ENCODE results near the gene CLPSL1.

CLPSL1 gene

DNA sequence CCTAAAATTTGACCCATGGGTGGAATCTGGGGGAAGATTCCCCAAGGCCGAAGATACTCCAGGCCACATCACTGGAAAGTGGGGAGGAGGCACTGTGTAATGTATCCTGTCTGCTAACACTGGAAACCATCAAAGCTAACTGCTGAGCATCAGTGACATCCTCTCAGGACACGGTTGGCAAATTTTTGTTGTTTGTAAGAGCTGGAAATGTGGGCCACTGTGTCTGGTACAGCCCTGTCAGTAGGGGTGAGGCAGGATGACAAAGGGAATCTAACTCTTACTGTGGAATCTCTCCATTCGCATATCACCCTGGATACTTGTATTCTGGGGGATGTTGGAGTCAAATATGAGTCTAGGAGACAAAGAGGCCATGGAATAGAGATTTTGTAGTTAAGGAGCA, 21.4 kb upstream of the CLPSL1 start:
- no peak for DNase-seq

DNA sequence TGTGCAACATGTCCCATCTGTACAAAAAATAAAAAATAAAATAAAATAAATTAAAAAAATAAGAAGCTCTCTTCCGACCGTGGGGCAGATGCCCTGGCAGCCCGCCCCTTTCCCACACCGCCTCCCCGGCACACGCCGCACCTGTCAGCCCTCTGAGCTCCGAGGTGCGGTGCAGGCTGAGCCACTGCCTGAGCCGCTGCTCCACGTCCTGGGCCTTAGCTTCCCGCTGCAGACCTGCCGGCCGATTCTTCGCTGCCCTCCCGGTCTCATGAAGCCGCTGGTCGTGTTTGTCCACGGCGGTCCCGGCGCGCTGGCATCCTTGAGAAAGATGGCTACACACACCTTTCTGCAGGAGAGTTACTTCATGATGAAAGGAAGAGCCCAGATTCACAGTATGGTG, 15.1 kb upstream of the CLPSL1 start:
- no peak for DNase-seq

DNA sequence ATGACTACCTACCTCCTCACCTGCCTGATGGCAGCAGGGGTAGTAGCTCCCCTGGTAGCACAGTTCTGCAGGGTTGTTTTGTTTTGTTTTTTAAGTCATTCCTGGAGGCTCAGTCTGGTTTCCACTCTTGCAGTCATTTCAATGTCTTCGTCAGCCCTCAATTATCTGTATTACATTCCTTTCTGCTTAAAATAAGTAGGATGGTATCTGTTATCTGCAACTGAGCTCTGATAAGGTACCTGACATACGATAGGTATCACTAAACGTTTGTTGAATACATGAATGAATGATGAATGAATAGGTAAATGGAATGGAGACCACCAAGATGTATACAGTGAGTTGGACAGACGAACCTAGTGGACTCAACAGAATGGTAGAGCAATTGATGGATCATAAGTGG, 11.6 kb upstream of the CLPSL1 start:
- DNase-seq, result no peak

DNA sequence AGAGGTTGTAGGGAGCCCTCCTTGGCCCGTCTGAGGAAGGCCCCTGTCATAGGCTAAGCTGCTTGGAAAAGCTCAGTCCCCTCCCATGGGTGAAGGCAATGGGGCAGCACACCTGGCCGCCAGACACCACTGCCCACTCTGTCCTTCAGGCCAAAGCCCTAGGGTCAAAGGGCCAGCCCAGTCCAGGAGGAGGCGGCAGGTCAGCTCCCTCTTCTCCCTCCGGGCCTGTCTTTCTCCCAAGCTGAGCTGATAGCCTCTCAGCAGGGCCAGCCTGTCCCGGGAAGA, 9.5 kb upstream of the CLPSL1 start:
- DNase-seq, result no peak

DNA sequence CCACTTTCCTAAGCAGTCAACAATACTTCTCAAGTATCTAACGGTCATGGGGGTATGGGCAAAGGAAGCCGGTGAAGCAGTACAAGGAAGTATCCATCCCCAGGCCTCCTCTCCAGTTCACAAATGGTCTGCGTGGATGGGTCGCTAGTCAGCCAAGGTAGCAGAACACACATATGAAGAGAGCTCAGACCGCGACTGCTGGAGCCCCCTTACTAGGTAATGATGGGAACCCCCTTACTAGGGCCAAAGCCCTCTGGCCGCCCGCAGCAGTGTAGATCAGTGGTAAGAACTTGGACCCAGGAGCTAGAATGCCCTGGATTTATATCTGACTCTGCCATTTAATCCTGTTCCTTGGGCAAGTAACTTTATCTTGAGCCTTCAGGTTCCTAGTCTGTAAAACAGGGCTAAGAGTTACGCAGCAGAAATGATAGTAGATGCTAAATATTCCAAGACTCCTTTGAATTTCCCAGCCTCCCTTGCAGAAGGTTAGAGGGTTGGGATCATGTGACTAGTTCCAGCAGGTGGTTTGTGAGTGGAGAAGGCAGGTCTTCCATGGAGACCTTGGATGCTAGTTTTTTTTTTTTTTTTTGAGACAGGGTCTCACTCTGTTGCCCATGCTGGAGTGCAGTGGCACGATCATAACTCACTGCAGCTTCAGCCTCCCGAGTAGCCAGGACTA, 6.6 kb upstream of the CLPSL1 start:
- DNase-seq, result no peak

DNA sequence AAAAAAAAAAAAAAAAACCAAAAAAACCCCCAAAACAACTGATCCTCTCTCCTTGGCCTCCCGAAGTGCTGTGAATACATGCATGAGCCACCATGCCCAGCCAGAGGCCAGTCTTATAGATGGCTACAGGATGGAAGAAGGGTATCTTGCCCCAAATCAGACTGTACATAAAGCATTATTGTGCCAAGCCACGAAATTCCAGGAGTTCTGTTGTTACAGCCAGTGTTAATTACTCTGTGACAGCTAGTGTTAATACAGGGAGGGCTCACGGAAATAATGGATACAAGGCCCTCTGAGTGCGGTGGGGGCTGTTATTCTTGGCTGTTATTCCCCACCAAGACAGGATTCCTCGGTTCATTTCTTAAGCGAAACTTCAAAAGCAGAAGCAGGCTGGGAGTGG, 5.8 kb upstream of the CLPSL1 start:
- DNase-seq, result no peak

DNA sequence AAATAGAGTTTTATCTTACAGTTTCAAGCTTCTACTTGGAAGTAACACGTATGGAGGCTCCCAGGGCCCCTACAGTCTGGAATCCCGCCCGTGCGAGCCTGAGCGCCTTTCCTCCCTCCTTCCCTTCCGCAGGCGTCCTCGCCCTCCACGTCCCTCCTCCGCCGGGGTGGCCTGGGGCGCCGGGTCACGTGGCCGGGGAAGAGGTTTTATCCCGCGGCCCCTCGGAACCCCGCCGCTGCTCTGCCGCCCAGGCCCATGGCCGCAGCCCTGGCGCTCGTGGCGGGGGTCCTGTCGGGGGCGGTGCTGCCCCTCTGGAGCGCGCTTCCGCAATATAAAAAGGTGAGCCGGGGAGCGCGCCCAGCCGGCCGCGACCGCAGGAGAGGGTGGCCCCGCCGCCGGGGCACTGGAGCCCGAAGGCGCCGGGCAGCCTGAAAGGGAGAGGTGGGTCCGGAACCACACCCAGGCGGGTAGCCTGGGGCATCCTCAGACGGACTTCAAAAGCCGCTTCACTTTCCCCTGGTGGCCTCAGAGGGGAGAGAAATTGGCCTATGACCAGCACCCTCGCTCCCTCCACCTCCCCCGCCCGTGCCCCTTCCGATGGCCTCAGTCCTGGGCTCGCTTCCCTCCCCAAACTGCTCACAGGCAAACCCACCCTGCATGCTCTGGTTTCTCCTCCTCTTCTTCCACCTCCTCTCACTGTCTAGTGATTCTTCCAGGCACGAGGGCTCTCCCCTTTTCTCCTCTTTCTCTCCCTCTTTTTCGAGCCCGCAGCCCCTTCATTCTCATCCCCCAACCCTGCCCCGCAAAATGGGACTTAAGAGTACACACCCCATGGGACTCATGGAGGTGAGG, 4.2 kb upstream of the CLPSL1 start, which contains the start of gene CLPSL2:
Gene CLPSL2 (plus strand): TSS at position 235 of the 852 bp plus-strand sequence. CDS start 21 bp downstream, at position 256.
- DNase-seq, result no peak

DNA sequence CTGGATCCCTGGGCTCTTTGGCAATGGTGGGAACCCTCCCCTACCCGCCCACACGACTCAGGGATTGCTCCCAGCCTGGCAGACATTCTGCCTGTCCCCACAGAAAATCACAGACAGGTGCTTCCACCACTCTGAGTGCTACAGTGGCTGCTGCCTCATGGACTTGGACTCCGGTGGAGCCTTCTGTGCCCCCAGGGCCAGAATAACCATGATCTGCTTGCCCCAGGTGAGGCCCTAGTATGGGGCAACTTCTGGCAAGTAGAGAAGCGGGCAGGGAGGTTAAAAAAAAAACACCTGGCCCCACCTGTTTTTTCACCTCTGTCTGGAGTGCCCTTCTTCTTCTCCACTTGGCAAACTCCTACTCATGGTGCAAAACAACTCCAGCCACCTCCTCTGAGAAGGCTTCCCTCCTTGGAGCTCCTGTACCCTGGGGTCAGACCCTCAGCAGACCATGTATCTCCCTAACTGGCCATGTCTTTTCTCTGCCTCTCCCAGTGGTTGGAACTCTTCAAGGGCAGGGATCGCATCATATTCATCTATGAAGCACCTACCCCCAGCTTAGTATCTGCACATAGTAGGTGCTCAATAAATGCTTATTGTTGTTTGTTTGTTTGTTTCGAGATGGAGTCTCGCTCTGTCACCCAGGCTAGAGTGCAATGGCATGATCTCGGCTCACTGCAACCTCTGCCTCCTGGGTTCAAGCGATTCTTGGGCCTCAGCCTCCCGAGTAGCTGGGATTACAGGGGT, 3.3 kb upstream of the CLPSL1 start:
- DNase-seq, result no peak

DNA sequence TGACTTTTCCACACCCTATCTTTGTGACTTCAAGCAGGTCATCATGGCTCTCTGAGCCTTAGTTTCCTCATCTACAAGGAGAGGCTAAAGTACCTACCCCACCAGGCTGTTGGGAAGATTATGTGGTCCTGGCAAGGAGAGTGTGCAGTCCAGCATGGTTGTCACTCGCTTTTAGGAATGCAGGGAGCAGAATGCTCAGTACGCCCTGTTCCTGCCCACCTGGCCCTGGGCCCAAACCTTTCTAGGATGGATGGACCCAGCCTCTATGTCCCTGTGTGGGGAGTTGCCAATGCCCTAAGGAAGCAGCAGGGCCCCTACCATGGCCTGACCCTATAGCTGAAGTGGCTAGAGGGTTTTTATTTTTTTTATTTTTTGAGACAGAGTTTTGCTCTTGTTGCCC, 2.4 kb upstream of the CLPSL1 start:
- no peak for DNase-seq

DNA sequence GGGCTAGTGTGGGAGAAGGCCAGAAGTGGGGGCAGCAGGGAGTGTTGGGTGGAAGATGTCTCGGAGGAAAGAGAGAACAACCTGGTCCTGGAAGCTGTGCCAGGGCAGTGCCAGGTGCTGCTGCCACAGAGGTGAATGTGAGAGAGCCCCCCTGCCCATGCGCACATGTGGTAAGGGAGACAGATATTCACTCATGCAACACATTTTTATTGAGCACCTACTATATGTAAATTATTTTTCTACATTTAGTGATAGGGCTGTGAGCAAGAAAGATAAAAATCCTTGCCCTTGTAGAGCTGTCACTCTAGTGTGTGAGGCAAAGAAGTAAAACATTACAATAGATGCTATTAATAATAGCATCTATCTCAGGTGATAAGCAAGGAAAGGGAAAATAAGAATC, 471 bp downstream of the CLPSL1 start:
- no peak for DNase-seq

DNA sequence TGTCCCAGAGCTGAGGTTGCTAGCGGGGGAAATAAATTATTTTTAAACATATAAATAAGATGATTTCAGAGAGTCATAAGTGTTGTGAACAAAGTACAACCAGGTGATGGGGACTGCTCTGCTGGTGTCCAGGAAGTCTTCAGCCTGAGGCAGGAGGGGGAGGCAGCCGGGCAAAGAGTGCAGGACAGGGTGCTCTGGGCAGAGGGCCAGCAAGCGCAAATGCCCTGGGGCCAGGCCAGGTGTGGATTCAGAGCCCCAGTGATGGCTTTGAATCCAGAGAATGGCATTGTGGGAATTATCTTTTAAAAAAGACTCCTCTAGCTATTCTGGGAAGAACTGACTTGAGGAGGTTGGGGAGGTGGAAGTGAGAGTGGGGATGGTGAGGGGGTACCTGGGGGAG, 1.6 kb downstream of the CLPSL1 start:
- DNase-seq, result no peak

DNA sequence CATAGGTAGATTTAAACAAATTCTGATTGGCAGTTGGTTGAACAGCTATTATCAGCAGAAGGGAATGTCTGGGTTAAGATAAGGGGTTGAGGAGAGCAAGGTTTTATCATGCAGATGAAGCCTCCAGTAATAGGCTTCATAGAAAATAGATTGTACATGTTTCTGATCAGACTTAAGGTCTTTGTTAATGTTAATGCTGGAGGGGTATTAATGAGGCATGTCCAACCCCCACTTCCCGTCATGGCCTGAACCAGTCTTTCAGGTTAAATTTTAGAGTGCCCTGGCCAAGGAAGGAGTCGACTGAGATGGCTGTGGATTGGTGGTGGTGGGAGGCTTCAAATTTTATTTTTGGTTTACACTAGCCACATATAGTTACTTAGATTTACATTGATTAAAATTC, 3.4 kb downstream of the CLPSL1 start:
- no peak for DNase-seq

DNA sequence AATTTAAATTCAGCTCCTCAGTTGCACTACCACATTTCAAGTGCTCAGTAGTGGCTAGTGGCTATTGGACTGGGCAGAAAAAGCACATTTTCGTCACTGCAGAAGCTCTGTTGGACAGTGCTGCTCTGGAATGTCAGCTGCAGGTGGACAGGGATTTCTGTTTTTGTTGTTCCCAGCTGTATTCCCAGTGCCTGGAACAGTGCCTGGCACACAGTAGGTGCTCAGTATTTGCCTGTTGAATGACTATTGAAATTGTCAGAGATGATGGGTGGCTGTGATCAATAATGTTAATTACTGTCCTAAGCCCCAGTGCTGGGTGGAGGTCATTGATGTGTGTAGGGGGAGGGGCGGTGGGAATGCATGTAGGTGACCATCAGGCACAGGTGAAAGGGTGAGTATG, 5.5 kb downstream of the CLPSL1 start:
- DNase-seq, result no peak

DNA sequence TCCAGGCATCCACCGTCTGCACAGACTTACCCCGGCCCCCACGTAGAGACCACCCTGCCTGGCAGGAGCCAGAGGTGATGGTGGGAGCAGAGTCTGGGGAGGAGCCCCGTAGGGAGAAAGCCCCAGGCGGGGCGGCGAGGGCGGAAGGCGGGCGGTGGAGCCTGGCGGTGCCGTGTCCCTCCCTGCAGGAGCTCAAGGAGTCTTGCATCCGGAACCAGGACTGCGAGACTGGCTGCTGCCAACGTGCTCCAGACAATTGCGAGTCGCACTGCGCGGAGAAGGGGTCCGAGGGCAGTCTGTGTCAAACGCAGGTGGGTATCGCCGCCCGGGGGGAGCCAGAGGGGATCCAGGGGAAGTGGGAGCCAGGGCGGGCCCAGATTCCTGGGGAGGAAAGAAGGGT, 6.0 kb downstream of the CLPSL1 start:
- DNase-seq, result no peak

DNA sequence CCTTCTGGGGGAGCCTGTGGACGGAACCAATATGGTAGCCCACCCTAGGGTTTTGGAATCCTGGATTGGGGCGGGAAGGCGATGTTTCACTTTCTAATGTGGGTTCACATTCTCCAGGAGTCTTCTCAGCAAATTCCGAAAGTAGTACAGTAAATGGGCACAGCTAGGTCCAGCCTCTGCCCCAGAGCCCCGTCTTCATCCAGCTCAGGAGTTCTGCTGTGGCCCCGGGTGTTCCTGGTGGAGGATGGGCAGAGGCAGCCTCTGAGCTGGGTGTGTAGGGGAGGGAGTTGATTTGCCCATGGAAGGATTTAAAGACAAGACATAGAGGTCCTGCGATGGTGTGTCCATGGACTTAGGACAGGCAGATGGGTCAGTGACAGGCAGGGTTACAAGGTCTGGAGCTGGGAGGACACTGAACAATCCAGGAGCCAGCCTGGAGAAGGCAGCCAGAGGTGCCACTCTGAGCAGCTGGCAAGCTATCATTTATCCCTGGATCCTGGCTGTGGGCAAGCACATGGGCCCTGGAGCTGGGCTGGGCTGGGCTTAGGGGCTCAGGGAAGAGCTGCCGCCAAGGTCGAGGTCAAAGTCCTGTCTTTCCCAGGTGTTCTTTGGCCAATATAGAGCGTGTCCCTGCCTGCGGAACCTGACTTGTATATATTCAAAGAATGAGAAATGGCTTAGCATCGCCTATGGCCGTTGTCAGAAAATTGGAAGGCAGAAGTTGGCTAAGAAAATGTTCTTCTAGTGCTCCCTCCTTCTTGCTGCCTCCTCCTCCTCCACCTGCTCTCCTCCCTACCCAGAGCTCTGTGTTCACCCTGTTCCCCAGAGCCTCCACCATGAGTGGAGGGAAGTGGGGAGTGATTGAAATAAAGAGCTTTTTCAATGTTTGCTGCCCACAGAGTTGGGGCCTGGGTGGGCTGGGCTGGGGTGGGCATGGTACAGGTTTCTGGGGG, 6.7 kb downstream of the CLPSL1 start:
- no peak for DNase-seq

DNA sequence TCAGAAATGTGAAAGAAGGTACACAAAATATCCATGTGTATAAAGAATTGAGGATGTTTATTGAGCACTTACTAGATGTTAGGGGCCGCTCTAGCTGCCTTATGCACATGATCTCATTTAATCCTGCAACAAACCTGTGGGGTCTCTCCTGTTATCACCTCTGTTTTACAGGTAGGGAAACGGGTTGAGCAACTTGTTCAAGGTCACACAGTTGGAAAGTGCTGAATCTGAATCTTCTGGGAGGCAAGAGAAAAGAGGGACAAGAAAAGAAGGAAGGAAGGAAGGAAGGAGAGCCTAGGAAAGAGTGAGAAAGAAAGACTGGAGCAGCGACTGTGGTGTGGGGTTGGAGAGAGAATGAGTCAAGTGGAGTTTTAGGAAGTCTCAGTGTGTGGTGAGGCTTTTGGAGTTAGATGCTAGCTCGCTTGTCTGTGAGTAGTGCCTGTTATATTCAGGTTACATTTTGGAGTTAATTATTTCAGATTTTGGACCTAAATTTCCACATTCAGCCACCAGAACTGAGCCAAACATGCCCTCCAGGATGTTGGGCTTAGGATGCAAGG, 7.7 kb downstream of the CLPSL1 start:
- no peak for DNase-seq

DNA sequence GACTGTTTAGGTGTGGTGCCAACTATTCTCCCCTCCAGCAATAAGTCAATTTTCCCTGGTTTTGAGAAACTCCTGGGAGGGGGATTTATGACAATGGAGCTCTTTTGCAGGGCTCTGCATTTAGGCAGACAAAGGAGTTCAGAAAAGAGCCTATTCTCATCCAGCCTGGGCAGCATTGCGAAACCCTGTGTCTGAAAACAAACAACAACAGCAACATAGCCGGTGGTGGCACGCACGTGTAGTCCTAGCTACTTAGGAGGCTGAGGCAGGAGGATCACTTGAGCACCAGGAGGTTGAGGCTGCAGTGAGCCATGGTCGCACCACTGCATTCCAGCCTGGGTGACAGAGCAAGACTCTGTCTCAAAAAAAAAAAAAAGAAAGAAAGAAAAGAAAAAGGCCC, 9.9 kb downstream of the CLPSL1 start:
- DNase-seq, result no peak

DNA sequence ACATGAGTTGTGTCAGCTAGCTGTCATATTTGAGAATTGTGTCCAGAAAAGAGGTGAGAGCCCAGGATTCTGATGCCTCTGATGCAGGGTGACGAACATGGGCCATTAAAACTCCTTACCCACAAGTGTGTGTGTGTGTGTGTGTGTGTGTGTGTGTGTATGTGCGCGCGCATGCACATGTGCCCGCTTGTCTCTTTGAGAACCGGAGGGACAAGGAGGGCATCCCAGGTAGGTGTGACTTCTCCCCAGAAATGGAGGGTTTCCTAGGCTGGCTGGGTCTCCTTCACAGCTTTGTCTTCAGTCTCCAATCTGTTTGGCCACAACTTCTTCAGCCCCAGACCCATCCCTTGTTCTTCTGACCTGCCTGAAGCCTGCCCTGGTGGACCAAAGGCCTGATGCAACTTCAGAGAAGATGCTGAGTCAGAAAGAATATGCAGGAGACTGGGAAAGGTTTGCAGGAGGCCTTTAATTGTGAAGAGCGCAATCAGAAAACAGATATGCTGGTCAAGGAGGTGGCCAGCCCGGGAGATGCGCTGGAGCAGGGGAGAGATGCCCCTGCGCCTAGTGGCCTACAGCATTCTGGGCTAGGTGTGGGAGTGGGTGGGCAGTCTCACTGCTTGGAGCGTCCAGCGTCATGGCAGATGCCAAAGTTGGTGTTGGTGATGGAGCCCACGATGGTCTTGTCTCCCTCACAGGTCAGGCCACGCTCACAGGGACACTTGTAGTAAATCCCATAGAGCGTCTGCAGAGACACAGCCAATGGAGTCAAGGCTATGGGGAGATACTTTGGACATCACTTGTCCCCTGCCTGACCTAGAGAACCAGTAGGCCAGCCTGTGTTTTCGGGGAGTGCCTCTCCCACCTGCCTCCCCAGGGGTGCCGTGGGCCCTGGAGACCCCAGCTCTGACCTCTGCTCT, 14.0 kb downstream of the CLPSL1 start:
- no peak for DNase-seq

DNA sequence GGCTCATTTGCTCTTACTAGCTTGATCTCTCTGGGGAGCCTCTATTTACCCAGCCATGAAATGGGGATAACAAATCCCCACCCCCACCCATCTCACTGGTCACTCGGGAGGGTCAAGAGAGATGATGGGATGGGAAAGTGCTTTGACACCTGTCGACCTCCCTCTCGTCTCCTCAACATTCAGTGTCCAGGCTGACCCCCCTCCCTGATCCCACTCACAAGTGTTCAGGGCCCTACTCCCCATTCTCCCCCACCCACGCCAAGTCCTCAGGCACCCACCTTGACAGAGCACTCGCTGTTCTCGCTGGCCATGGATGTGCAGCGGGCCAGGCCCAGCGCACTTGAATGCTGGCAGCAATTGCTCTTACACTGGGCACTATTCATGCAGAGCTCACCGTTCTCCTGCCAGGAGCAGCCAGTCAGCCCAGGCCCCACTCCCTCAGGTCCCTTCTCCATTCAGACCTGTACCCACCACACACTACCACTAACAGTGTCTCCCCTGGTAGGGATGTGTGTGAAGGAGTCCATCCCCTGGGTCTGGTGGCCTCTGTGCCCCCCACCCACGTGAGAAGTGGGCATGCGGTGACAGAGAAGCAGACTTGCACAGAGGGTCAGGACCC, 14.7 kb downstream of the CLPSL1 start:
- no peak for DNase-seq

DNA sequence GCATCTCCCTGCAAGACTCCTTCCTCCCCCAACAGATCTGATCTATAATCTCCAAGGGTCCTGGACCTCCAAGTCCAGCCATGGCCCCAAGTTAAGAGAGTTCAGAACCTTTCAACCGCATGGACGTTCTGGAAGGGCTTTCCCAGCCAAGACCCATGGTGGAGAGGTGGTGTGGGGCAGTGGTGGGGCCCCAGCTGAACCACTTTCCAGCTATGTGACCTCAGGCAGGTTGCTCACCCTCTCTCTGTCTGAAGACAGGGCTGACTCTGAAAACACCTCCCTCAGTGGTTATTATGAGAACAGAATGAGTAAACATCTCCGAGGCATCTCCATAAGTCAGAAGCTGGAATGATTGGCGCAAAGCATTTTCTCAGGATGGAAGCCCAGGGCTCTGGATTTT, 15.4 kb downstream of the CLPSL1 start:
- no peak for DNase-seq

Measured in OCI-M1 (cell line).